AG04450 (cell line): ENCODE data around the gene CHM. TPM values are rescaled to one million over a fixed set of nuclear protein-coding genes. Genes with fewer than 3 reads are reported as not detected.
"Not testable (repeated sequence)": the region's sequence is repeated elsewhere in the genome, so short reads cannot be mapped to it uniquely, and the experiment has no call there.

ENCODE experiments used
- CTCF ChIA-PET: fragments of 300-600, 350-600 bp; formaldehyde crosslinking; extraction: SDS; loops from one replicate; lab custom pipeline; 2022; ENCODE audit warnings: antibody characterized with exemption, inconsistent platforms; lab: Charles Lee
- POLR2A ChIA-PET: fragments of 350-600 bp; formaldehyde crosslinking; extraction: SDS; loops from one replicate; lab custom pipeline; 2021; ENCODE audit warnings: antibody characterized with exemption, inconsistent platforms; lab: Yijun Ruan, JAX
- DNase-seq: peaks from one replicate; pipeline ENCODE4 v3.0.0-alpha.2; 2011; ENCODE audit warnings: low read depth, low spot score
- H3K27ac ChIP-seq: one replicate; pipeline ENCODE4 v1.5.1; 2012; ENCODE audit warnings: low read depth, low read length, control low read depth
- H3K27me3 ChIP-seq: one replicate; pipeline ENCODE4 v1.6.0; 2012; ENCODE audit warnings: low read length; ENCODE audit not compliant: control insufficient read depth, insufficient read depth
- H3K4me3 ChIP-seq: 2 replicates; pipeline ENCODE4 v1.5.1; 2011; ENCODE audit warnings: mild to moderate bottlenecking, low read depth, low read length, control low read depth
- H3K9me3 ChIP-seq: 2 replicates; pipeline ENCODE4 v1.5.1; 2012; ENCODE audit warnings: low read length; ENCODE audit not compliant: control insufficient read depth, insufficient read depth
- polyA plus RNA-seq: library from polyadenylated mRNA; depleted of rRNA; stranded (reverse); fragments of >200 nt; gene quantifications from 2 replicates; pipeline ENCODE4 v1.2.3, GENCODE V29; 2011
- TF ChIP-seq, protein P1 (sequence below): IDR thresholded peaks from 2 replicates; pipeline ENCODE4 v1.5.1; 2011; ENCODE audit warnings: low read depth, low read length, control low read depth, inconsistent platforms

Gene CHM
- polyA plus RNA-seq, 1 experiment = 20.6 TPM

DNA sequence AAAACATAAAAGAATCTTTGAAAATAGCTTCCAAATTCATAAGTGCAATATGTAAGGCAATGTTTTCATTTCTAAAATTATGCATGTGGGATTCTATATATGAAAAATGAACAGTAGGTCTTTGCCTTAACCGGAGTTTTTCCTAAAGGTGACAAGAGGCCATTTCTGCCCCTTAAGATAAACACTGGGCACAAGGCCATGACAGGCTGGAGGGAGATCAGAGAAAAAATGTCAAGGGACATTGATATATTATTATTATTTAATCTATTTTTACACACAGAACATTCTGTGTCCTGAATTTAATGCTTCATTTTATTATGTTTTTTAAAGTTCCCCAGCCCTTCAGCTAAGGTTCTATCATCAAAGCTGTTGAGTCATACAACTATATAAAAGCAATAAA, 118.8 kb downstream of the CHM start:
- POLR2A ChIA-PET = no interaction called here
- Histone ChIP-seq H3K9me3 (no peaks in the 10 kb centered on the region), H3K27ac (no peak overlapping the region), H3K27me3 (no peaks in the 10 kb centered on the region), H3K4me3 (no peak overlapping the region)
- CTCF ChIA-PET = no interaction called here
- TF ChIP-seq, protein P1, sequence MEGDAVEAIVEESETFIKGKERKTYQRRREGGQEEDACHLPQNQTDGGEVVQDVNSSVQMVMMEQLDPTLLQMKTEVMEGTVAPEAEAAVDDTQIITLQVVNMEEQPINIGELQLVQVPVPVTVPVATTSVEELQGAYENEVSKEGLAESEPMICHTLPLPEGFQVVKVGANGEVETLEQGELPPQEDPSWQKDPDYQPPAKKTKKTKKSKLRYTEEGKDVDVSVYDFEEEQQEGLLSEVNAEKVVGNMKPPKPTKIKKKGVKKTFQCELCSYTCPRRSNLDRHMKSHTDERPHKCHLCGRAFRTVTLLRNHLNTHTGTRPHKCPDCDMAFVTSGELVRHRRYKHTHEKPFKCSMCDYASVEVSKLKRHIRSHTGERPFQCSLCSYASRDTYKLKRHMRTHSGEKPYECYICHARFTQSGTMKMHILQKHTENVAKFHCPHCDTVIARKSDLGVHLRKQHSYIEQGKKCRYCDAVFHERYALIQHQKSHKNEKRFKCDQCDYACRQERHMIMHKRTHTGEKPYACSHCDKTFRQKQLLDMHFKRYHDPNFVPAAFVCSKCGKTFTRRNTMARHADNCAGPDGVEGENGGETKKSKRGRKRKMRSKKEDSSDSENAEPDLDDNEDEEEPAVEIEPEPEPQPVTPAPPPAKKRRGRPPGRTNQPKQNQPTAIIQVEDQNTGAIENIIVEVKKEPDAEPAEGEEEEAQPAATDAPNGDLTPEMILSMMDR = no peak
- DNase-seq = no peak

GRCh38 chrX:85927740-85928139, 119.6 kb downstream of the CHM start:
- Histone ChIP-seq H3K27me3 (no peaks in the 10 kb centered on the region), H3K4me3 (no peak overlapping the region), H3K27ac (no peak overlapping the region), H3K9me3 (no peaks in the 10 kb centered on the region)
- ChIA-PET POLR2A (no interaction called here), CTCF (no interaction called here)
- DNase-seq = no peak
- TF ChIP-seq, protein P1 = no peak

DNA sequence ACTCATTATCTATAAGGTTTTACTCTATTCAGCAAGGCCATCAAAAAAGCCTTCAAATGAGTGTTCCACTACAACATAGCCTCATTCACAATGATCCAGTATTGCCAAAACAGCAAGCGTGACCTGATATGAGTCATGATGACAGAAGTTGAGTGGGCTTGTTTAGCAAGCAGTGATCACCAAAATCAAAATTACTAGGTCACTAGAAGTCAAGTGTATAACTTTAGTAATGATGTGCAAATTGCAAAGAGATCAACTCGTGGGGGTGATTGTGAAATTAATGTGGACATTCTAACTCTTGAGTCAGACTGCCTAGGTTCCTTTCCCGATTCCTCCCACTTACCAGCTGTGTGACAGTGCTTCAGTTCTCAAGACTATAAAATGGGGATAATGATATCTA, 124.5 kb downstream of the CHM start:
- POLR2A ChIA-PET = no interaction called here
- TF ChIP-seq, protein P1 = no peak

DNA sequence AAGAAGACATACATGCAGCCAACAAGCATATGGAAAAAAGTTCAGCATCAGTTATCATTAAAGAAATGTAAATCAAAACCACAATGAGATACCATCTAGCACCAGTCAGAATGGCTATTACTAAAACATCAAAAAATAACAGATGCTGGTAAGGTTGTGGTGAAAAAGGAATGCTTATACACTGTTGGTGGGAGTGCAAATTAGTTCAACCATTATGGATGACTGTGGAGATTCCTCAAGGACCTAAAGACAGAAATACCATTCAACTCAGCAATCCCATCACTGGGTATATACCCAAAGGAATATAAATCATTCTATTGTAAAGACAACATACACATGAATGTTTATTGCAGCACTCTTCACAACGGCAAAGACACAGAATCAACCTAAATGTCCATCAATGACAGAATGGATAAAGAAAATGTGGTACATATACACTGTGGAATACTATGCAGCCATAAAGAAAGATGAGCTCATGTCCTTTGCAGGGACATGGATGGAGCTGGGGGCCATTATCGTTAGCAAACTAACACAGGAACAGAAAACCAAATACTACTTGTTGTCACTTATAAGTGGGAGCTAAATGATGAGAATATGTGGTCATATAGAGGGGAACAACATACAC, 130.6 kb downstream of the CHM start:
- DNase-seq, H3K9me3 ChIP-seq, H3K27ac ChIP-seq, H3K27me3 ChIP-seq, POLR2A ChIA-PET, H3K4me3 ChIP-seq, CTCF ChIA-PET: not testable (repeated sequence)

More for the DNA sequence above, 124.5 kb downstream of the CHM start:
- Histone ChIP-seq H3K27me3 (no peaks in the 10 kb centered on the region), H3K27ac (no peak overlapping the region), H3K9me3 (no peaks in the 10 kb centered on the region), H3K4me3 (no peak overlapping the region)
- CTCF ChIA-PET = no interaction called here
- peak; percentile 24 for DNase-seq

- DNase-seq = no peak
Observed at GRCh38 chrX:85914431-85914830, 132.9 kb downstream of the CHM start.

More at GRCh38 chrX:85914431-85914830, 132.9 kb downstream of the CHM start:
- Histone ChIP-seq H3K27me3 (no peaks in the 10 kb centered on the region), H3K9me3 (no peaks in the 10 kb centered on the region), H3K27ac (no peak overlapping the region), H3K4me3 (no peak overlapping the region)
- POLR2A ChIA-PET = no interaction called here
- TF ChIP-seq, protein P1 = no peak
- CTCF ChIA-PET = no interaction called here
